Embryonic facial prominence (tissue), 1 donor: ENCODE results near the gene TRIM15.

ENCODE experiments used
- DNase-seq: peaks from one replicate; pipeline ENCODE4 v3.0.0-alpha.2; 2016; ENCODE audit errors: extremely low spot score

TRIM15 gene

GRCh38 chr6:30145818-30146217, 17.5 kb upstream of the TRIM15 start:
- DNase-seq = no peak

- no peak for DNase-seq
Observed at GRCh38 chr6:30147096-30147495, 16.2 kb upstream of the TRIM15 start.

GRCh38 chr6:30149234-30149633, 14.1 kb upstream of the TRIM15 start:
- DNase-seq = no peak

- DNase-seq = no peak
Observed at GRCh38 chr6:30149858-30150550, 13.3 kb upstream of the TRIM15 start.

- no peak for DNase-seq
Observed at GRCh38 chr6:30150671-30151395, 12.5 kb upstream of the TRIM15 start.

GRCh38 chr6:30151580-30151979, 11.8 kb upstream of the TRIM15 start:
- DNase-seq = no peak

GRCh38 chr6:30152016-30152673, 11.2 kb upstream of the TRIM15 start:
- no peak for DNase-seq

GRCh38 chr6:30152910-30153610, 10.3 kb upstream of the TRIM15 start:
- DNase-seq = no peak

GRCh38 chr6:30154061-30154460, 9.3 kb upstream of the TRIM15 start:
- DNase-seq = no peak

GRCh38 chr6:30154709-30155519, 8.4 kb upstream of the TRIM15 start:
- DNase-seq = no peak

GRCh38 chr6:30155520-30156261, 7.7 kb upstream of the TRIM15 start:
- no peak for DNase-seq

- no peak for DNase-seq
Observed at GRCh38 chr6:30156262-30156599, 7.1 kb upstream of the TRIM15 start.

GRCh38 chr6:30156774-30157173, 6.6 kb upstream of the TRIM15 start:
- no peak for DNase-seq

- DNase-seq = no peak
Observed at GRCh38 chr6:30157581-30157980, 5.8 kb upstream of the TRIM15 start.

GRCh38 chr6:30157999-30158398, 5.3 kb upstream of the TRIM15 start:
- no peak for DNase-seq

GRCh38 chr6:30158475-30159040, 4.8 kb upstream of the TRIM15 start:
- DNase-seq = no peak

- no peak for DNase-seq
Observed at GRCh38 chr6:30160008-30160784, 3.1 kb upstream of the TRIM15 start.

GRCh38 chr6:30160785-30161531, 2.4 kb upstream of the TRIM15 start, which contains the start of gene TRIM10:
TRIM10 (minus strand) TSS chr6:30161211; CDS start chr6:30160858, 353 bp downstream.
- DNase-seq = no peak
